H7 (cell line): ENCODE data around the gene SF1. TPM values are rescaled to one million over a fixed set of nuclear protein-coding genes. Genes with fewer than 3 reads are reported as not detected.

Experiments
- DNase-seq: peaks from one replicate; pipeline ENCODE4 v3.0.0; 2012
- H3K27me3 ChIP-seq: 2 replicates; pipeline ENCODE4 v1.6.0; 2011; ENCODE audit warnings: mild to moderate bottlenecking, low read length; ENCODE audit not compliant: control insufficient read depth, insufficient read depth
- H3K36me3 ChIP-seq: replicated peaks from 2 replicates; pipeline ENCODE4 v1.5.1; 2011; ENCODE audit warnings: low read length; ENCODE audit not compliant: control insufficient read depth, insufficient read depth
- H3K4me3 ChIP-seq: 2 replicates; pipeline ENCODE4 v1.5.1; 2011; ENCODE audit warnings: low read depth, mild to moderate bottlenecking, control low read depth, low read length, moderate library complexity; ENCODE audit not compliant: insufficient read depth
- total RNA-seq: library from RNA; depleted of rRNA; stranded (reverse); fragments of >200 nt; shearing (Covaris generic); gene quantifications from 2 replicates; pipeline ENCODE4 v1.2.3, GENCODE V29; 2014

Gene SF1
- total RNA-seq, 1 experiment from 2014 or later, result 66.5 TPM

DNA sequence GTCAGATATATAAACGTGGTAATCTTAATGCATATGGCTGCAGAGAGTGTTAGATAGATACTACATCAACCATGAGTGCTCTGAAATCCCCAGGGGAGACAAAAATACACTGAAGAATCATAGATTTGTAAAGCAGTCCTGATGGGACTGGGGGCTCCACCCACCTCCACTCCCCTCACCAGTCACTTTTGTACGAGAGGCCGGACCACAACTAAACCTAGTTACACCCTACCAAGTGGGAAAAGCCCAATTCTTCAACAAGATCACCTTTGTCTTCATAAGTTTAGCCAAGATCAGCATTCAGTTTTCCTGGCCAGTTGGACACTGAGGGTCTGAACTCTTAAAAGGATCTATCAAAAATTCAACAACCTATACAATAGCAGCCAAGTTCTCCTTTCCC, 1.5 kb downstream of the SF1 start:
- peaks cover 44% of the 10 kb centered on the region for H3K36me3 ChIP-seq
- H3K27me3 ChIP-seq, result no peaks in the 10 kb centered on the region
- DNase-seq, result no peak
- H3K4me3 ChIP-seq, result peak overlapping the region; percentile 91

DNA sequence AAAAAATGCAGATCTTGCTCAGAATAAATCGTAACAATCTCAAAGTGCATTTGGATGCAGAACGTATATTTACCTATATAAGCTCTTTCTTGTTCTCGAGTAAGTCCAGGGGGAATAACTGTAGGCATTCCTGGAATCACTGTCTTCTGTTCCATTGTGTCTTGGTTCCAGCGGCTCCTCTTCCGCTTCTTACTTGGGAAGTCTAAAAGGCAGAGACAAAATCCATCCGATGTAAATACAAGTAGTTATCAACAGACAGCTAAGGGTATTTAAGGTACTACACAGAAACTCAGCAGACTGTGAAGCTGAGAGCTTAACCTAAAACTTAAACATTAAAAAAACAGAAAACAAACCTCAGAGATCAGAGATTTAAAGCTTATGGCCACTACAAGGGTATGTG, 1.9 kb downstream of the SF1 start:
- no peaks in the 10 kb centered on the region for H3K27me3 ChIP-seq
- no peak overlapping the region for H3K4me3 ChIP-seq
- DNase-seq, result no peak
- peaks cover 47% of the 10 kb centered on the region for H3K36me3 ChIP-seq

DNA sequence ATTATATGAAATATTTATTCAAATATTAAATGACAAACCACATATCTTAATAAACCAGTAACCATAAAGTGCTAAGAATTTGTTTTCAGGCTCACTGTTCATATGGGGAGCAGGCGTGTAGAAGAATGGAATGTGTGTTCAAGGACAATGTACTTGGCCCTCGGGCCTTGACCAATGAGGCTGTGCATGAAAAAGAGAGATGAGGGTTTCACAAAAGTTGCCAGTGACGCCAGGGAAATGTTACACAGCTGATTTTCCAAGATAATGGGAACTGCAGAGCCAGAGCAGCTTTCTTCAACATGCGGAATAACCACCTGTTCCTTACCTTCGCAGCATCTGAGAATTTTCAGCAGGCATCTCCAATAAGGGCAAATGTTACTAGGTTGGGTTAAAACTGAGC, 4.2 kb downstream of the SF1 start:
- Histone ChIP-seq H3K27me3 (no peaks in the 10 kb centered on the region), H3K4me3 (no peak overlapping the region), H3K36me3 (peaks cover 70% of the 10 kb centered on the region)
- no peak for DNase-seq

DNA sequence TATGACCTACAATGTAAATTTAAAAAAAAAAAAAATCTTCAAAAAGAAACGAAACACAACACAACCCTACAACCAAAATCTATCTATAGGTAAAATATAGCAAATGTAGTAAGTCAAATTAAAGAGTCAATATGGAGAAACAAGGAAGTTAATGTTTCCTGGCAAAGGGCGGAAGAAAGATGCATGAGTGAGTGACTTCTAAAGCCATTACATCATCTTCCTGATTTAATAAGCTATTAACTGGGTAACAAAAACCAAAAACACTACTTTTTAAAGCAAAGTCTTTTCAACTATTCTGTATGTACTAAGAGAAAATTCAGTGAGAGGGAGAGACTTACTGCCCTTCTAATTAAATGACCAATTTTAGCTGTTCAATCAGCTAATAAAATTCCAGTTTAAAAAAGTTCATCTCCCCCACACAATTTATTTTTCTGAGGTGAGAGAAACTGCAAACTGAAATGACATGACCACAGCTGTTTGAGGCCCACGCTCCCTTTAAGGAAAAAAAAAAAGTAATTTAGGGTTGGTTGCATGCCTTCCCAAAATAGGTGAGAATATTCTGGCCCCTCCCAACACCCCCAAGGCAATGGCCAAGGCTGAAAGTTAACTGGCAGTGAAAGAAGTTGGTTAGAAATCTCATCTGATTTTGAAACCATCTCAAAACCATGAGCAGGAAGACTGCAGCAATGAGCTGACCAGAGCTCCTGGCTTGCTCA, 5.9 kb downstream of the SF1 start:
- Histone ChIP-seq H3K4me3 (no peak overlapping the region), H3K36me3 (peaks cover 86% of the 10 kb centered on the region), H3K27me3 (no peaks in the 10 kb centered on the region)
- no peak for DNase-seq

DNA sequence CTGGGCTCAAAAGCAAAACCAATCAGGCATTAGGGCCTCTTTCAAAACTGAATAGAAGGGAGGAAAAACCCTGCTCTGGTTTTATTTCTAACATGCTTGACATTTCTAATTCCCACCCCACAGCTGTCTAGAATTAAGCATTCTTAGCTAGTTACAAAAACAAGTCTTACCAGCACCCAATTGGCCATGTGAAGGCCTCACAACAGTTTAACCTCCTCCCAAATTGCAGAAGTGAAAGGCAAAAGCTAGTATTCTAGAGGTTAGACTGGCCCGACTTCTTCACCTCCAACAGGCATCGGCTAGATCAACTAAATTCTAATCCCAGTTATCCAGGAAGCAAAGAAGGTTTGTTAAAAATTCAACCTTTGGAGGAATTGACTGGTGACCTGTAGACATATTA, 6.5 kb downstream of the SF1 start:
- no peak for DNase-seq
- H3K36me3 ChIP-seq, result peaks cover 89% of the 10 kb centered on the region
- no peaks in the 10 kb centered on the region for H3K27me3 ChIP-seq
- no peak overlapping the region for H3K4me3 ChIP-seq

DNA sequence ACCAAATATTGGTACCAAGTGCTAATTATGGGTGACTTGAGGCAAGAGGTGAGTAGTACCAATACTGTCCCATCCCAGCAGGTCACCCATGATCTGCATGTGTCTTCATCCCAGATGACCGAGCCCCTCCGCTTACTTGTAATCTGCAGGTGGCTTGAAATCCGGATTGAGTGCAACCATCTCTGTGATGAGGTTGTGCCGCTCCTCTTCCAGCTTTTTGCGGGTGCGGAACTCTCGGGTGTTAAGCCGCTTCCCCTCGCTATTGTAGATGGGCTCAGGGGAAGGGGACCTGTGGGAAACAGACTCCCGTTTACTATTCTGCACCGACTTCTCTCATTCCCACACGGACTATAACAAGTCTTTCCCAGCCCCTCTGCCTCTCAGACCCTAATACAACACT, 8.2 kb downstream of the SF1 start:
- no peak for DNase-seq
- Histone ChIP-seq H3K36me3 (peaks cover 79% of the 10 kb centered on the region), H3K4me3 (no peak overlapping the region), H3K27me3 (no peaks in the 10 kb centered on the region)

DNA sequence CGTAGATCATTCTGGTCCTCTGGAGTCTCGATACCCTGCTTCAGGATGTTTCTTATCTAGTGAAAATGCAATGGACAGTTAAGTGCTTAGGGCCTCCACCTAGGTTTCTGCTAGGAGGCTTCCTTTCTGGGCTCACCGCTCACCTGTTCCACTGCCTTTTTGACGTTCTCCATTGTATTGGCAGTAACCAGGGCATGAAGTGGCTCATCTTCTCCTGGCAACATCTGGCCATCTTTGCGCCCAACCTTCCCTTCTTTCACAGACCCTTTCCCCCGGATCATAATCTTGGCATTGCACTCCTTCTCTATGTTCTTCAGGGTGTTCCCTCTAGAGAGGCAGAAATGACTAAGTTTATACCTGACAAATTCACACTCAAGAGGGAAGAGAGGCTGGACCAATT, 9.1 kb downstream of the SF1 start:
- H3K27me3 ChIP-seq, result no peaks in the 10 kb centered on the region
- peaks cover 81% of the 10 kb centered on the region for H3K36me3 ChIP-seq
- DNase-seq, result no peak
- no peak overlapping the region for H3K4me3 ChIP-seq

DNA sequence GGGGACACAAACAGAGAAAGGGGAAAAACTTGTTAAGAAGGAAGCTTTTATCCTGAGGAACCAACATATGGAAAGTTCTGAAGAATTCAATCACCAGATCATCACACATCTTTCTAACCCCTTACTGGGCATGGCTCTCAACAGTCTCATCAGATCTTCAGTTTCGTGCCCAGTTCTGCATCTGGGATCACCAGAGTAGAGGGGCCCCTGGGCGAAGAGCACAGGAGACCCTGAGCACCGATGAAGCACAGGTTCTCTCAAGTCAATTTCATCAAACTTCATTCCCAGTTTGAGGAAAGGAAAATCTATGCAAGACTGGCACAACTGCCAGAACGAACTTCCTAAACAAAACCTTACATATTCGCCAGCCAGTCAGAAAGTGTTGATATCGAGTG, 10.0 kb downstream of the SF1 start:
- DNase-seq, result no peak
- H3K4me3 ChIP-seq, result no peak overlapping the region
- H3K36me3 ChIP-seq, result peaks cover 76% of the 10 kb centered on the region
- H3K27me3 ChIP-seq, result no peaks in the 10 kb centered on the region

DNA sequence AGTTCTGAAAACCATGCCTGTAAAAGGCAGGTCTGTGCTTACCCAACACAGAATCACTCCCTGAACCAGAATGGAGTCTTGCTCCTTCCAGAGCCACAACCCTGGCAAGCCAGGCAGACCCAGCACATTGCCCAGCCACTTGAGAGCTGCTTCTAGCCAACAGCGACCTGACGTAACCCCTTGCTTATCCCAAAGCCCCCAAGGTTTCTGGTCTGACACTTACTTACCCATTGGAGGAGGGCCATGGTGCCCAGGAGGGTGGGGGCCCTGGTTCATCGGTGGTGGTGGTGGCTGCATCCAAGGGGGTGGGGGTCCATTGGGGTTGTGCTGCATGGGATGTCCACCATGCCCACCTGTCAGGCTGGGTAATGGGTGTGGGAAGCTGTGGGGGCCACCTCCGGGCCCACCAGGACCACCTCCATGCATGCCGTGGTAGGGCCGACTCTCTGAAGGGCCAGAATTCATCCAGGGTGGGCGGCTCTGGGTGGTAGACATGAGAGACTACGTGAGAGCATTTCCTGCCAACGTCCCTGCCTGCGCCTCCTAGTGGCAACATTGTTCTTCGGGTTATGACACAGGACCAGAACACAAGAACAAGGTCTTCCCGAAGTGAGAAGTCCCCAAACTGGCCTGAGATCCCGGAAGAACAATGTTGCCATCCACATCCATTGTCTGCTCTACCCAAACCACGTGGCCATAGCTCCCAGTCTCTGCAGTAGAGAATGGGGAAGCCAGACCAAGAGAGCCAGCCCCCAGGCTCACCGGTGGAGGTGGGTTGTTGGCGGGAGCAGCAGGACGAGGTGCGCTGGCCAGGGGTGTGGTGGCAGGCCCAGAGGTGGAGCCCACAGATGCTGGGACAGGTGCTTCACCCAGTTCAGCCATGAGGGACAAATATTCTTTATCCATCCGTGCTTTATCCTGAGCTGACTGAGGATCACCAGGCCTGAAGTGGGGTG, 10.7 kb downstream of the SF1 start:
- DNase-seq, result peak; percentile 82
- Histone ChIP-seq H3K36me3 (peaks cover 69% of the 10 kb centered on the region), H3K27me3 (no peaks in the 10 kb centered on the region), H3K4me3 (no peak overlapping the region)

DNA sequence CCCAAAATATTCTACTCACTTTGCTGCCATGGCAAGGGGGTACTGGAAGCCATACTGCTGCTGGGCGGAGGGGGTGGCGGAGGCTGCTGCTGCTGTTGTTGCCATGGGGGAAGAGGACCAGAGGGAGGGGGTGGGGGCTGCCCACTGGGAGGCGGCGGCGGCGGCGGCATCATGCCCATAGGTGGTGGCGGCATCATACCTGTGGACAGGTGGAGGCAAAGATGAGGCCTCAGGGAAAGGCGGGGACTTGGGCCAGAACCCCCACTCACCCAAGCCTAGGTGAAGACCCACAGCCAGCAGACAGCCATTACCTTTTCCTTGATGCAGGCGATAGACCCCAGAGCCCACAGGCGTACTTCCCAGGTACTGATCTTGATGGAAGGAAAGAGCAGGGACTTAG, 11.5 kb downstream of the SF1 start:
- Histone ChIP-seq H3K36me3 (peaks cover 67% of the 10 kb centered on the region), H3K27me3 (no peaks in the 10 kb centered on the region), H3K4me3 (no peak overlapping the region)
- peak; percentile 23 for DNase-seq

DNA sequence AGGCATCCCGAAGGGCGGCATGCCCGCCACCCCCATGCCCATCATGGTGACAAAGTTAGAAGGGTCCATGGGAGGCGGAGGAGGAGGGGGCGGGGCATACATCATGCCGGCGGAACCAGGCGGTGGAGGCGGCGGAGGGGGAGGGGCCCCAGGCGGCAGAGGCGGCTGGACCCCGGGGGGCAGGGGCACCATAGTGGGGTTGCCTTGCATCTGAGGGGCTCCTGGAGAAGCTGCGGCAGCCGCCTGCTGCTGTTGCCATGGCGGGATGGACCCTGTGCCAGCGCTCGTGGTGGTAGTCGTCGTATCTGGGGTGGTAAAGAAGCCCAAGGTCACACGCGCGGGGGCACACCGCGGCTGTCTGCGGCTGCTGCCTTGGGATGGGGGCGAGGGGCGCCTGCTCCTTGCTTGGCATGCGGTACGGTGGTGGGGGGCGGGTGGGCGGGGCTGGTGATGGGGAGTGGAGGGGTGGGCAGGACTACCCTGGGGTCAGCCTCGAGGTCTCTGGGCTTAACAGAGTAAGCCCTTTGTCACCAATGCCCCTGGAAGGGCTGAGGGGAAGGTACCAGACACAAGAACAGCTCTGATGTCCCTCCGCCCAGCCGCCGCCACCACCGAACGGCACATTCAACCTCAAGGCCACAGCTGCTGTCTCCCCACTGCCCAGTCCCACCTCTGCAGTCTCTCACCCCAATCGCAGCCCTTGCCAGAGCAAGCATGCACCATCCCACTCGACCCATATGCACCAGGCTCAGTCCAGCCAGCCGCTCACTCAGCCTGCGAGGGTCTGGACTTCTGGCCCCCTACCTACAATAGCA, 12.3 kb downstream of the SF1 start:
- Histone ChIP-seq H3K36me3 (peaks cover 60% of the 10 kb centered on the region), H3K27me3 (no peaks in the 10 kb centered on the region)
- DNase-seq, result peak; percentile 81

DNA sequence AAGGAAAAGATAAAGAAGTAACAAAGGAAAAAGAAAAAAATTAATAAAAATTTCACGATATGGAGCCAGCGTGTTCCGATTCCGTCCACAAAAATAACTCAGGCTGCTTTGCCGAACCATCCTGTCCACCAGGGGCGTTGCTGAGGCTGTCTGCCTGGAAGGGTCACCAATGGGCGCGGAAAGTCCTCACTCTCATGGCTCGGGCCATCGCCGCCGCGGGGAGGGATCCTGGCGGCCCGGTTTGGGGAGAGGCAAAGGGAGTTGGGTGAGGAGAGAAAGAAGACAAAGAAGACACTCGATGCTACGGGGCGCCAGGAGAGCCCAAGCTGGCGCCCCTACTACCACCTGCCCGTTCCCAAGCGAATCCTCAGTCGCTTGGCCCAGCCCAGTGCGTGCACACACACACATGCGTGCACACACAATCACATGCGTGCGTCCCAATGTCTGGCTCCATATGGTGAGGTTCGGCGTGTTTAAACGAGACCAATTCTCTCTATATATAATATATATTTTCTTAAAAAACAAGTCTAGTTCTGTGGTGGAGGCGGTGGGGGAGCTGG, 13.0 kb downstream of the SF1 start:
- no peak overlapping the region for H3K4me3 ChIP-seq
- H3K36me3 ChIP-seq, result peaks cover 53% of the 10 kb centered on the region
- peak; percentile 78 for DNase-seq
- no peaks in the 10 kb centered on the region for H3K27me3 ChIP-seq

More for the DNA sequence above, 12.3 kb downstream of the SF1 start:
- no peak overlapping the region for H3K4me3 ChIP-seq

DNA sequence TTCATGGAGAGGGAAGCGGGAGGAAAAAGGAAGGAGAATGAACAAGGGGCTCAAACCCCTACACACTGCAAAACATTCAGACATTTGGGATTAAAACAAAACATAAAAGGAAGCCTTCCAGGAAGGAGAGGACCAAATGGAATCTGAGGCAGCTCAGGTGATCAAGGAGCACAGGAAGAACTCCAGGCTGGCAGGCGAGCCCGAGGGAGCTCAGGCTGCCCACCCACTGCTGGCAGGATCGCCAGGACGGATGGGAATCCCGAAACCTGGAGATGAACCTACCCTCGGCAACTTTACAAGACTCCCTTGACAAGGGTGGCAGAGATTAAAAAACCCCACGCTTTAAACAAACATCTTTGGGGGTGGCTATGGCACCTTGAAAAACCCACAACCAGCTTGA, 13.6 kb downstream of the SF1 start:
- no peak overlapping the region for H3K4me3 ChIP-seq
- no peak for DNase-seq
- H3K36me3 ChIP-seq, result peaks cover 47% of the 10 kb centered on the region
- H3K27me3 ChIP-seq, result no peaks in the 10 kb centered on the region

DNA sequence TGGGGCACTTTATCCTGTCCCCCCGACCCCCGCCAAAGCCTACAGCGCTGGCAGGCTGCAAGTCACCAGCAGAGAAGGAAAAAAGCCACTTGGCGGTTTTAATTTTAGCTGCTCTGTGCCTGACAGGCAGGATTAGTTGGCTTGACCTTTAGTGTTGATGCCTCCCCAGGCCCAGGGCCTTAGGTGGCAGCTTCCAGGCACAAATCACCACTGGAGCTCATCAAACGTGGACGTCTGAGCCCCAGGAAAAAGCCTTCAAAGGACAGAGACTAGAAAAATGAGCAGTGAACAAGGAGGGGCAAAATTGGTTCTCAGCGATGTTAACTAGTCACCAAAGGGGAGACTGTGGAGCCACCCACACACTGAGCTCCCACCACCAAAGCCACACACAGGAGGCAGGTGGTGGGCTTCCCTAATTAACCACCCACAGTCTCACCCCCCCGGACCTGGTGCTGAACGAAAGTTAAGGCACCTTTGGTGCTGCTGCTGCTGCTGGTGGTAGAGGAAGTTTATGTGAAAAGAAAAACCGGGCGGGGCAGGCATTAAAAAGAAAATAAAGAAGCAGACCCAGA, 14.2 kb downstream of the SF1 start:
- DNase-seq, result peak; percentile 26
- Histone ChIP-seq H3K27me3 (no peaks in the 10 kb centered on the region), H3K4me3 (no peak overlapping the region), H3K36me3 (peaks cover 41% of the 10 kb centered on the region)
